Endothelial cell of umbilical vein (primary cell): ENCODE measurements around the gene XYLT1. TPM values are rescaled to one million over a fixed set of nuclear protein-coding genes. Genes with fewer than 3 reads are reported as not detected.

ENCODE experiments used
- BruUV-seq: library from RNA; stranded (reverse); fragments of 400-500 nt; replicated peaks from 2 replicates; lab custom pipeline; 2021; lab: Mats Ljungman, UMichigan
- CTCF ChIA-PET: fragments of 300-600, 350-600 bp; sonication (Branson Sonifier 250); formaldehyde crosslinking; loops from one replicate; lab custom pipeline; 2021; ENCODE audit warnings: antibody characterized with exemption, inconsistent platforms; lab: Charles Lee
- POLR2A ChIA-PET: fragments of 300-600, 350-600 bp; sonication (Branson Sonifier 250); formaldehyde crosslinking; loops from one replicate; lab custom pipeline; 2021; ENCODE audit warnings: antibody characterized with exemption, inconsistent platforms; lab: Charles Lee
- DNase-seq: peaks from one replicate; pipeline ENCODE4 v3.0.0-alpha.2; 2011; ENCODE audit warnings: low read depth, low spot score
- FAIRE-seq: peaks from 2 replicates; lab custom pipeline; 2011; peaks lifted over from hg19 to GRCh38; lab: Jason Lieb, UNC
- H2AFZ ChIP-seq: 2 replicates; pipeline ENCODE4 v1.6.0; 2012; ENCODE audit warnings: low read depth, low read length, control low read depth, inconsistent platforms
- H3K27ac ChIP-seq: 2 replicates; pipeline ENCODE4 v1.5.1; 2011; ENCODE audit warnings: low read depth, mild to moderate bottlenecking, control low read depth, low read length, moderate library complexity; ENCODE audit not compliant: insufficient read depth
- H3K27me3 ChIP-seq, 2 experiments: 2 replicates each; pipeline versions ENCODE4 v1.6.0 to v1.6.1; 2011; ENCODE audit warnings: low read length in 2 of 2, mixed read lengths in 1 of 2; ENCODE audit not compliant: control insufficient read depth in 2 of 2, insufficient read depth in 2 of 2
- H3K36me3 ChIP-seq, 2 experiments: 2 replicates in 1 of 2; 3 replicates in 1 of 2; pipeline ENCODE4 v1.5.1; 2011; ENCODE audit warnings: low read length in 2 of 2, mild to moderate bottlenecking in 1 of 2, moderate library complexity in 1 of 2; ENCODE audit not compliant: control insufficient read depth in 2 of 2, insufficient read depth in 2 of 2; ENCODE audit errors: extremely low read depth in 1 of 2
- H3K4me1 ChIP-seq: 3 replicates; pipeline ENCODE4 v1.5.1; 2011; ENCODE audit warnings: mild to moderate bottlenecking, low read length; ENCODE audit not compliant: control insufficient read depth, insufficient read depth; ENCODE audit errors: extremely low read depth
- H3K4me2 ChIP-seq: 2 replicates; pipeline ENCODE4 v1.6.1; 2011; ENCODE audit warnings: low read length, control low read depth, mixed read lengths; ENCODE audit not compliant: insufficient read depth
- H3K4me3 ChIP-seq, 3 experiments: fragments of 200-600 bp in 1 of 3; sonication (generic), shearing (Covaris generic) in 1 of 3; replicated peaks in 1 of 3; 2 replicates each; pipeline ENCODE4 v1.5.1; 2011 to 2016; ENCODE audit warnings: control low read depth in 3 of 3, low read length in 3 of 3, mild to moderate bottlenecking in 2 of 3, inconsistent platforms in 1 of 3, low read depth in 1 of 3, moderate library complexity in 1 of 3; ENCODE audit not compliant: insufficient read depth in 1 of 3
- H3K79me2 ChIP-seq: 2 replicates; pipeline ENCODE4 v1.6.0; 2012; ENCODE audit warnings: low read length, inconsistent platforms; ENCODE audit not compliant: control insufficient read depth, insufficient read depth
- H3K9ac ChIP-seq: replicated peaks from 2 replicates; pipeline ENCODE3; 2011; ENCODE audit warnings: low read length, control low read depth; ENCODE audit not compliant: insufficient read depth; ENCODE audit errors: extremely low read depth
- H3K9me1 ChIP-seq: replicated peaks from 3 replicates; pipeline ENCODE4 v1.6.0; 2011; ENCODE audit warnings: mild to moderate bottlenecking, low read length; ENCODE audit not compliant: control insufficient read depth, insufficient read depth; ENCODE audit errors: extremely low read depth
- H3K9me3 ChIP-seq: replicated peaks from 2 replicates; pipeline ENCODE4 v1.5.1; 2012; ENCODE audit warnings: low read length, inconsistent platforms; ENCODE audit not compliant: control insufficient read depth, insufficient read depth
- H4K20me1 ChIP-seq: replicated peaks from 2 replicates; pipeline ENCODE3; 2011; ENCODE audit warnings: mild to moderate bottlenecking, low read length; ENCODE audit not compliant: control insufficient read depth, insufficient read depth; ENCODE audit errors: extremely low read depth
- CTCF ChIP-seq, 2 donors: IDR thresholded peaks; 1 replicate in 1 of 2; 2 replicates in 1 of 2; pipeline ENCODE4 v1.5.1; 2011; ENCODE audit warnings: low read length in 2 of 2, mild to moderate bottlenecking in 2 of 2, moderate library complexity in 2 of 2, control low read depth in 1 of 2, inconsistent platforms in 1 of 2, low read depth in 1 of 2; ENCODE audit not compliant: insufficient read depth in 1 of 2; ENCODE audit errors: extremely low read depth in 1 of 2
- EZH2 ChIP-seq: IDR thresholded peaks from 2 replicates; pipeline ENCODE4 v1.6.1; 2012; ENCODE audit warnings: borderline replicate concordance, low read depth, mild to moderate bottlenecking, moderate library complexity, low read length, inconsistent platforms; ENCODE audit not compliant: severe bottlenecking
- FOS ChIP-seq: IDR thresholded peaks from 2 replicates; pipeline ENCODE4 v1.6.1; 2011; ENCODE audit warnings: mild to moderate bottlenecking, low read length, moderate library complexity, borderline replicate concordance; ENCODE audit not compliant: insufficient read depth
- GATA2 ChIP-seq: IDR thresholded peaks from 2 replicates; pipeline ENCODE4 v1.7.0; 2011; ENCODE audit warnings: low read depth, mild to moderate bottlenecking, moderate library complexity, mixed read lengths, low read length; ENCODE audit not compliant: insufficient read length, insufficient read depth
- JUN ChIP-seq: IDR thresholded peaks from 2 replicates; pipeline ENCODE4 v1.6.1; 2011; ENCODE audit warnings: borderline replicate concordance, low read depth; ENCODE audit not compliant: insufficient read length, insufficient read depth
- MAX ChIP-seq: IDR thresholded peaks from 2 replicates; pipeline ENCODE4 v1.6.1; 2011; ENCODE audit not compliant: insufficient read depth, insufficient read length
- MYC ChIP-seq: IDR thresholded peaks from one replicate; pipeline ENCODE4 v1.6.1; 2011; ENCODE audit warnings: mild to moderate bottlenecking, low read depth, low read length
- POLR2A ChIP-seq: IDR thresholded peaks from 2 replicates; pipeline ENCODE4 v1.6.1; 2012; ENCODE audit warnings: low read depth, mild to moderate bottlenecking, control low read depth, low read length
- POLR2AphosphoS5 ChIP-seq: IDR thresholded peaks from 2 replicates; pipeline ENCODE4 v1.6.1; 2012; ENCODE audit warnings: low read depth, mild to moderate bottlenecking, control low read depth, low read length, moderate library complexity; ENCODE audit not compliant: insufficient read depth
- dilution Hi-C: fragments of 300-500 bp; cut with MboI; formaldehyde crosslinking; loops from one replicate; pipeline ENCODE4 v1.15.0; 2019; ENCODE audit warnings: low sequenced_read_pairs; ENCODE audit not compliant: extremely low pct_ligation_motif_present
- intact Hi-C: fragments of 100-400 bp; cut with micrococcal nuclease; formaldehyde crosslinking; loops from one replicate; pipeline ENCODE4 v1.10.0; 2022
- polyA plus RNA-seq, 4 experiments: library from polyadenylated mRNA; depleted of rRNA in 3 of 4; stranded (reverse) in 3 of 4; unstranded in 1 of 4; fragments of >200 nt; gene quantifications; 2 replicates each; pipeline versions ENCODE4 v1.2.1 to v1.2.3, GENCODE V29; 2011 to 2012; ENCODE audit warnings: missing spikeins in 1 of 4
- total RNA-seq: library from RNA; stranded (reverse); gene quantifications from 2 replicates; pipeline ENCODE4 v1.2.3, GENCODE V29; 2021

XYLT1 gene
- total and polyA plus RNA-seq, 2 donors (not counting 3 experiments of a cell fraction or from before 2014, with no cell fraction given): 0.63 to 2.9 TPM

- no peaks in the 10 kb centered on the region for H3K9me3 ChIP-seq
- H3K27ac ChIP-seq: no peak overlapping the region
- no peak for TF ChIP-seq POLR2AphosphoS5
- no peak for TF ChIP-seq EZH2
- TF ChIP-seq POLR2A: no peak
- no peak for TF ChIP-seq MYC
- TF ChIP-seq CTCF (IDR thresholded peaks at IDR 0.05; ENCODE audit: extremely low read depth in 1 of 2, insufficient read depth in 1 of 2, low read depth in 1 of 2, low read length in 2 of 2): no peak
- TF ChIP-seq JUN: no peak
- no peak for TF ChIP-seq MAX
- TF ChIP-seq GATA2: no peak
- no peak for TF ChIP-seq FOS
- no peaks in the 10 kb centered on the region for H4K20me1 ChIP-seq
- no peak for FAIRE-seq
- no peak for DNase-seq
- BruUV-seq: no TSS peak
- POLR2A ChIA-PET: no interaction called here
- no peak overlapping the region for H2AFZ ChIP-seq
- no peaks in the 10 kb centered on the region for H3K79me2 ChIP-seq
- no peak overlapping the region for H3K9ac ChIP-seq
- no peak overlapping the region for H3K4me2 ChIP-seq
- intact Hi-C loops: no loop called here
- no peaks in the 10 kb centered on the region for H3K9me1 ChIP-seq
- no peak overlapping the region for H3K4me3 ChIP-seq
- no peaks in the 10 kb centered on the region for H3K4me1 ChIP-seq
- no peaks in the 10 kb centered on the region for H3K27me3 ChIP-seq
- CTCF ChIA-PET: no interaction called here
- no peaks in the 10 kb centered on the region for H3K36me3 ChIP-seq
- dilution Hi-C loops: no loop called here
These were observed 156.8 kb downstream of the XYLT1 start for GRCh38 chr16:17313793-17314547.
